SU-DHL-6 (cell line): ENCODE data around the gene HIPK2.

Experiments
- CTCF ChIP-seq: fragments of 200-600 bp; sonication (generic); IDR thresholded peaks from one replicate; pipeline ENCODE4 v1.5.1; 2017; ENCODE audit warnings: antibody characterized with exemption, mild to moderate bottlenecking, low read length, moderate library complexity; ENCODE audit not compliant: insufficient read depth, poor library complexity, severe bottlenecking
- EZH2phosphoT487 ChIP-seq: fragments of 200-600 bp; sonication (generic), shearing (Covaris generic); conservative IDR thresholded peaks from 2 replicates; pipeline ENCODE4 v1.6.1; 2018; ENCODE audit warnings: mild to moderate bottlenecking, antibody characterized with exemption, low read length, moderate library complexity, mixed read lengths

GRCh38 chr7:139687980-139688632, 89.7 kb downstream of the HIPK2 start:
- no peak for TF ChIP-seq CTCF
- no peak for TF ChIP-seq EZH2phosphoT487
